HUES48 (cell line): ENCODE measurements around the gene RBM19.
A peak's percentile ranks its signal among the peaks of the same experiment; 100 is the strongest.

Experiments
- H3K27ac ChIP-seq: one replicate; pipeline ENCODE4 v1.7.0; 2013; ENCODE audit warnings: low read depth, low read length, inconsistent platforms
- H3K27me3 ChIP-seq: 2 replicates; pipeline ENCODE4 v1.6.1; 2013; ENCODE audit warnings: mild to moderate bottlenecking, low read length; ENCODE audit not compliant: control insufficient read depth, insufficient read depth
- H3K36me3 ChIP-seq: 2 replicates; pipeline ENCODE4 v1.6.1; 2013; ENCODE audit warnings: low read length; ENCODE audit not compliant: control insufficient read depth, insufficient read depth
- H3K4me1 ChIP-seq: 2 replicates; pipeline ENCODE4 v1.6.1; 2013; ENCODE audit warnings: mild to moderate bottlenecking, low read length; ENCODE audit not compliant: control insufficient read depth, insufficient read depth
- H3K4me3 ChIP-seq: 2 replicates; pipeline ENCODE4 v1.5.1; 2013; ENCODE audit warnings: mild to moderate bottlenecking, low read depth, low read length
- H3K9ac ChIP-seq: 2 replicates; pipeline ENCODE4 v1.6.1; 2013; ENCODE audit warnings: mild to moderate bottlenecking, low read depth, low read length, moderate library complexity
- H3K9me3 ChIP-seq: 2 replicates; pipeline ENCODE4 v1.6.1; 2013; ENCODE audit warnings: low read length; ENCODE audit not compliant: control insufficient read depth, insufficient read depth

The RBM19 gene

GRCh38 chr12:113900716-113901115 is 65.4 kb downstream of the RBM19 start:
- Histone ChIP-seq H3K27me3 (no peaks in the 10 kb centered on the region), H3K36me3 (peaks cover 25% of the 10 kb centered on the region; the same call in 1 of the 2 replicates), H3K9me3 (no peaks in the 10 kb centered on the region), H3K4me1 (peaks cover 17% of the 10 kb centered on the region), H3K4me3 (no peak overlapping the region), H3K9ac (no peak overlapping the region), H3K27ac (no peak overlapping the region)

GRCh38 chr12:113899561-113900471 is 66.3 kb downstream of the RBM19 start:
- Histone ChIP-seq H3K9me3 (no peaks in the 10 kb centered on the region), H3K36me3 (peaks cover 25% of the 10 kb centered on the region; the same call in 1 of the 2 replicates), H3K4me1 (peaks cover 17% of the 10 kb centered on the region), H3K27ac (peak overlapping the region; percentile 67), H3K4me3 (no peak overlapping the region), H3K9ac (no peak overlapping the region), H3K27me3 (no peaks in the 10 kb centered on the region)

GRCh38 chr12:113899042-113899560 is 67.0 kb downstream of the RBM19 start:
- H3K9ac ChIP-seq = no peak overlapping the region
- no peaks in the 10 kb centered on the region for H3K27me3 ChIP-seq
- peaks cover 17% of the 10 kb centered on the region for H3K4me1 ChIP-seq
- H3K9me3 ChIP-seq = no peaks in the 10 kb centered on the region
- peaks cover 19% of the 10 kb centered on the region; the same call in 1 of the 2 replicates for H3K36me3 ChIP-seq
- peak overlapping the region; percentile 67 for H3K27ac ChIP-seq
- H3K4me3 ChIP-seq = no peak overlapping the region

GRCh38 chr12:113898466-113898865 is 67.7 kb downstream of the RBM19 start:
- Histone ChIP-seq H3K9ac (no peak overlapping the region), H3K4me3 (no peak overlapping the region), H3K27ac (no peak overlapping the region), H3K36me3 (peaks cover 15% of the 10 kb centered on the region; the same call in 1 of the 2 replicates), H3K4me1 (peaks cover 17% of the 10 kb centered on the region), H3K9me3 (no peaks in the 10 kb centered on the region), H3K27me3 (no peaks in the 10 kb centered on the region)

- Histone ChIP-seq H3K4me1 (peaks cover 19% of the 10 kb centered on the region), H3K27ac (no peak overlapping the region), H3K36me3 (0 out of 2 replicates have a peak, but pooled peaks cover 5% of the 10 kb centered on the region), H3K9ac (no peak overlapping the region), H3K9me3 (no peaks in the 10 kb centered on the region), H3K27me3 (no peaks in the 10 kb centered on the region), H3K4me3 (no peak overlapping the region)
Observed at GRCh38 chr12:113897406-113897805, 68.7 kb downstream of the RBM19 start.

- no peak overlapping the region for H3K9ac ChIP-seq
- H3K9me3 ChIP-seq = no peaks in the 10 kb centered on the region
- no peak overlapping the region for H3K4me3 ChIP-seq
- H3K27ac ChIP-seq = no peak overlapping the region
- no peaks in the 10 kb centered on the region for H3K27me3 ChIP-seq
- H3K4me1 ChIP-seq = peaks cover 23% of the 10 kb centered on the region
- H3K36me3 ChIP-seq = 0 out of 2 replicates have a peak, but pooled peaks cover 5% of the 10 kb centered on the region
Observed at GRCh38 chr12:113896841-113897240, 69.3 kb downstream of the RBM19 start.

- H3K27me3 ChIP-seq = no peaks in the 10 kb centered on the region
- H3K4me3 ChIP-seq = no peak overlapping the region
- peaks cover 23% of the 10 kb centered on the region for H3K4me1 ChIP-seq
- 0 out of 2 replicates have a peak, but pooled peaks cover 5% of the 10 kb centered on the region for H3K36me3 ChIP-seq
- H3K9ac ChIP-seq = no peak overlapping the region
- no peak overlapping the region for H3K27ac ChIP-seq
- H3K9me3 ChIP-seq = no peaks in the 10 kb centered on the region
Observed at GRCh38 chr12:113896194-113896593, 69.9 kb downstream of the RBM19 start.

GRCh38 chr12:113895176-113895575 is 70.9 kb downstream of the RBM19 start:
- Histone ChIP-seq H3K36me3 (0 out of 2 replicates have a peak, but pooled peaks cover 5% of the 10 kb centered on the region), H3K4me1 (peaks cover 23% of the 10 kb centered on the region), H3K27me3 (no peaks in the 10 kb centered on the region), H3K4me3 (no peak overlapping the region), H3K9me3 (no peaks in the 10 kb centered on the region), H3K9ac (no peak overlapping the region), H3K27ac (no peak overlapping the region)

GRCh38 chr12:113894697-113895096 is 71.4 kb downstream of the RBM19 start:
- no peak overlapping the region for H3K27ac ChIP-seq
- no peaks in the 10 kb centered on the region for H3K27me3 ChIP-seq
- peaks cover 19% of the 10 kb centered on the region for H3K4me1 ChIP-seq
- H3K36me3 ChIP-seq = 0 out of 2 replicates have a peak, but pooled peaks cover 5% of the 10 kb centered on the region
- no peak overlapping the region for H3K9ac ChIP-seq
- H3K9me3 ChIP-seq = no peaks in the 10 kb centered on the region
- H3K4me3 ChIP-seq = no peak overlapping the region

- H3K36me3 ChIP-seq = 0 out of 2 replicates have a peak, but pooled peaks cover 4% of the 10 kb centered on the region
- no peaks in the 10 kb centered on the region for H3K27me3 ChIP-seq
- no peak overlapping the region for H3K4me3 ChIP-seq
- H3K9ac ChIP-seq = no peak overlapping the region
- peaks cover 14% of the 10 kb centered on the region for H3K4me1 ChIP-seq
- no peak overlapping the region for H3K27ac ChIP-seq
- H3K9me3 ChIP-seq = no peaks in the 10 kb centered on the region
Observed at GRCh38 chr12:113893221-113893620, 72.9 kb downstream of the RBM19 start.

GRCh38 chr12:113892556-113892955 is 73.6 kb downstream of the RBM19 start:
- H3K27me3 ChIP-seq = no peaks in the 10 kb centered on the region
- peaks cover 14% of the 10 kb centered on the region for H3K4me1 ChIP-seq
- H3K4me3 ChIP-seq = no peak overlapping the region
- no peak overlapping the region for H3K9ac ChIP-seq
- no peaks in the 10 kb centered on the region for H3K9me3 ChIP-seq
- H3K27ac ChIP-seq = no peak overlapping the region
- no peaks in the 10 kb centered on the region for H3K36me3 ChIP-seq
